OCI-LY1 (cell line): ENCODE results near the gene MN1.

Experiments used
- H2AFZ ChIP-seq: fragments of 200-600 bp; sonication (generic), shearing (Covaris generic); 2 replicates; pipeline ENCODE4 v1.6.0; 2014; ENCODE audit warnings: antibody characterized with exemption, mild to moderate bottlenecking, low read length
- H3F3A ChIP-seq: fragments of 200-600 bp; sonication (generic), shearing (Covaris generic); 2 replicates; pipeline ENCODE4 v1.6.0; 2014; ENCODE audit warnings: mild to moderate bottlenecking, antibody characterized with exemption, low read length, moderate library complexity; ENCODE audit not compliant: insufficient read depth
- H3K27ac ChIP-seq: fragments of 200-600 bp; sonication (generic); 2 replicates; pipeline ENCODE4 v1.5.1; 2014; ENCODE audit warnings: low read length, mixed run types, mild to moderate bottlenecking, low read depth; ENCODE audit not compliant: poor library complexity, severe bottlenecking
- H3K27me3 ChIP-seq: fragments of 200-600 bp; sonication (generic); 2 replicates; pipeline ENCODE4 v1.6.0; 2014; ENCODE audit warnings: antibody characterized with exemption, mild to moderate bottlenecking, low read length, moderate library complexity; ENCODE audit not compliant: insufficient read depth
- H3K36me3 ChIP-seq: fragments of 200-600 bp; sonication (generic); 2 replicates; pipeline ENCODE4 v1.6.1; 2014; ENCODE audit warnings: mild to moderate bottlenecking, antibody characterized with exemption, low read length, moderate library complexity, mixed read lengths; ENCODE audit not compliant: insufficient read depth
- H3K4me1 ChIP-seq: fragments of 200-600 bp; sonication (generic); 2 replicates; pipeline ENCODE4 v1.5.1; 2014; ENCODE audit warnings: mild to moderate bottlenecking, low read length, moderate library complexity; ENCODE audit not compliant: insufficient read depth, severe bottlenecking
- H3K4me2 ChIP-seq: fragments of 200-600 bp; sonication (generic), shearing (Covaris generic); 2 replicates; pipeline ENCODE4 v1.6.1; 2014; ENCODE audit warnings: low read length
- H3K4me3 ChIP-seq: fragments of 200-600 bp; sonication (generic); 2 replicates; pipeline ENCODE4 v1.5.1; 2014; ENCODE audit warnings: low read length, low read depth, mild to moderate bottlenecking, mixed read lengths; ENCODE audit not compliant: poor library complexity, severe bottlenecking
- H3K79me2 ChIP-seq: fragments of 200-600 bp; shearing (Covaris generic); 2 replicates; pipeline ENCODE4 v1.6.1; 2016; ENCODE audit warnings: mixed run types, low read length, mixed read lengths; ENCODE audit not compliant: insufficient read depth
- H3K9ac ChIP-seq: fragments of 200-600 bp; sonication (generic), shearing (Covaris generic); 2 replicates; pipeline ENCODE4 v1.6.1; 2014; ENCODE audit warnings: mild to moderate bottlenecking, low read length, mixed read lengths
- H3K9me2 ChIP-seq: fragments of 200-600 bp; sonication (generic), shearing (Covaris generic); 2 replicates; pipeline ENCODE4 v1.6.1; 2014; ENCODE audit warnings: low read depth, mild to moderate bottlenecking, low read length, mixed read lengths
- H3K9me3 ChIP-seq: fragments of 200-600 bp; shearing (Covaris generic); 2 replicates; pipeline ENCODE4 v1.6.1; 2014; ENCODE audit warnings: low read length, mixed read lengths
- H4K20me1 ChIP-seq: fragments of 200-600 bp; sonication (generic), shearing (Covaris generic); 2 replicates; pipeline ENCODE4 v1.6.0; 2016; ENCODE audit warnings: mild to moderate bottlenecking, low read length; ENCODE audit not compliant: insufficient read depth
- EZH2 ChIP-seq: fragments of 200-600 bp; sonication (generic), shearing (Covaris generic); IDR thresholded peaks from 2 replicates; pipeline ENCODE4 v1.8.0; 2017; ENCODE audit warnings: borderline replicate concordance, mixed run types, mild to moderate bottlenecking, antibody characterized with exemption, low read length, moderate library complexity, mixed read lengths
- TF ChIP-seq, protein P1 (sequence below): fragments of 200-600 bp; sonication (generic), shearing (Covaris generic); IDR thresholded peaks from 2 replicates; pipeline ENCODE4 v1.5.1; 2017; ENCODE audit warnings: mild to moderate bottlenecking, antibody characterized with exemption, low read length, moderate library complexity, mixed read lengths

Gene MN1

DNA sequence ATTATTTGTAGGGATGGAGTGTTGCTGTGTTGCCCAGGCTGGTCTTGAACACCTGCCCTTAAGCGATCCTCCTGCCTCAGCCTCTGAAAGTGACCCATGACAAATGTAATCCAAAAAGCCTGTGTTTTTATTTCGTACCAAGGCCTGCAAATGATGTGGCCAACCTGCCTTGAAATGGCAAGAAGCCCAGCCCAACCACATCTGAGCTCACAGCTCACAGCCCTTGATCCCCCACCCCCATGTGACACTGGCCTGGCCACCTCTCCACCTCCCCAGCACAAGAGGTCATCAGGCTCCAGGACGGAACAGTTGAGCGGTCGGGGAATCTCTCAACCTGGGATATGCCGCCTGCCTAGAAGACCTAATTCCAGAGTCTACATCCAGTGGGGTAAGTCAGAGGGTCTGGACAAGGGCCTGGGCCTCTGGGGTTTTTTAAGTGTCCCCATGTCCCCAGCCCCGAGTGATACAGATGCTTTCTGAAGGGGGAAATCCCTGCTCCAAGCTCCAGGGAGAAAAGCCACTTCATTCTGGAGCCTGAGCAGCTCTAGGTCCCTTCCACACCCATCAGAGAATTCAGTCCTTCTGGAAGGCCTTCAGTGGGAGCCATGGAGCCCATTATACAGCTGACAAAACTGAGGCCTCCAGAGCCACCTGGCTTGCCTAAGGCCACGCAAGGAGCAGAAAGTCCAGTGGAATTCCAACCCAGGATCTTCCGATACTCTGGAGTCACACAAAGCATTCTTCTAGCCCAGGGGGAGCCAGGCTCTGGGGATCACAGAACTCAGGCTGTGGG, 70.7 kb downstream of the MN1 start:
- no peaks in the 10 kb centered on the region for H4K20me1 ChIP-seq
- TF ChIP-seq EZH2, result no peak
- TF ChIP-seq, protein P1, sequence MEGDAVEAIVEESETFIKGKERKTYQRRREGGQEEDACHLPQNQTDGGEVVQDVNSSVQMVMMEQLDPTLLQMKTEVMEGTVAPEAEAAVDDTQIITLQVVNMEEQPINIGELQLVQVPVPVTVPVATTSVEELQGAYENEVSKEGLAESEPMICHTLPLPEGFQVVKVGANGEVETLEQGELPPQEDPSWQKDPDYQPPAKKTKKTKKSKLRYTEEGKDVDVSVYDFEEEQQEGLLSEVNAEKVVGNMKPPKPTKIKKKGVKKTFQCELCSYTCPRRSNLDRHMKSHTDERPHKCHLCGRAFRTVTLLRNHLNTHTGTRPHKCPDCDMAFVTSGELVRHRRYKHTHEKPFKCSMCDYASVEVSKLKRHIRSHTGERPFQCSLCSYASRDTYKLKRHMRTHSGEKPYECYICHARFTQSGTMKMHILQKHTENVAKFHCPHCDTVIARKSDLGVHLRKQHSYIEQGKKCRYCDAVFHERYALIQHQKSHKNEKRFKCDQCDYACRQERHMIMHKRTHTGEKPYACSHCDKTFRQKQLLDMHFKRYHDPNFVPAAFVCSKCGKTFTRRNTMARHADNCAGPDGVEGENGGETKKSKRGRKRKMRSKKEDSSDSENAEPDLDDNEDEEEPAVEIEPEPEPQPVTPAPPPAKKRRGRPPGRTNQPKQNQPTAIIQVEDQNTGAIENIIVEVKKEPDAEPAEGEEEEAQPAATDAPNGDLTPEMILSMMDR, result no peak
- H3K27me3 ChIP-seq, result no peaks in the 10 kb centered on the region
- no peaks in the 10 kb centered on the region for H3K79me2 ChIP-seq
- H3K27ac ChIP-seq, result no peak overlapping the region
- no peaks in the 10 kb centered on the region for H3K36me3 ChIP-seq
- no peak overlapping the region for H3K4me2 ChIP-seq
- no peak overlapping the region for H3K9ac ChIP-seq
- H3K4me3 ChIP-seq, result no peak overlapping the region
- H3K9me2 ChIP-seq, result no peaks in the 10 kb centered on the region
- no peaks in the 10 kb centered on the region for H3K4me1 ChIP-seq
- H3K9me3 ChIP-seq, result no peaks in the 10 kb centered on the region
- no peaks in the 10 kb centered on the region for H3F3A ChIP-seq
- no peak overlapping the region for H2AFZ ChIP-seq

DNA sequence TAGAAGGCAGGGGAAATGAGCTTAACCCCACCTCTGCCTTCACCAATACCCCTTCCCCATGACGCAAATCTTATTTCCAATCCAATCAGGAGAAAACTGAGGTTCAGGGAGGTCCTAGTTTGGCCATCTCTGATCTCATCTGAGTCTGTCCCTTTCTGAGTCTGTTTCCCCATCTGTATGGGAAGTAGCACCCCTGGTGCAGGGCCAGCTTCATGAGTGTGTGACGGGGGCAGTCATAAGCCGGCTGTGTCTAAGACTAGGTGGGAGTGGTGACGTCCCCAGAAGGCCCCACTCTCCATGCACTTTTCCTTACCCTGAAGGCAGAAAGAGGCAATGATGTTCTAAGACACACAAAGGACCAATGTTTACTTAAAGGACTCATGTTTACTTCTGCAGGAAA, 72.3 kb downstream of the MN1 start:
- Histone ChIP-seq H3K27me3 (no peaks in the 10 kb centered on the region), H3K9me2 (no peaks in the 10 kb centered on the region), H3K9me3 (no peaks in the 10 kb centered on the region), H4K20me1 (no peaks in the 10 kb centered on the region), H3K4me2 (no peak overlapping the region), H3K36me3 (no peaks in the 10 kb centered on the region), H3K4me1 (no peaks in the 10 kb centered on the region), H3K9ac (no peak overlapping the region), H3K27ac (no peak overlapping the region), H3K79me2 (no peaks in the 10 kb centered on the region), H3F3A (no peaks in the 10 kb centered on the region), H3K4me3 (no peak overlapping the region), H2AFZ (no peak overlapping the region)
- TF ChIP-seq, protein P1, result no peak
- TF ChIP-seq EZH2, result no peak

DNA sequence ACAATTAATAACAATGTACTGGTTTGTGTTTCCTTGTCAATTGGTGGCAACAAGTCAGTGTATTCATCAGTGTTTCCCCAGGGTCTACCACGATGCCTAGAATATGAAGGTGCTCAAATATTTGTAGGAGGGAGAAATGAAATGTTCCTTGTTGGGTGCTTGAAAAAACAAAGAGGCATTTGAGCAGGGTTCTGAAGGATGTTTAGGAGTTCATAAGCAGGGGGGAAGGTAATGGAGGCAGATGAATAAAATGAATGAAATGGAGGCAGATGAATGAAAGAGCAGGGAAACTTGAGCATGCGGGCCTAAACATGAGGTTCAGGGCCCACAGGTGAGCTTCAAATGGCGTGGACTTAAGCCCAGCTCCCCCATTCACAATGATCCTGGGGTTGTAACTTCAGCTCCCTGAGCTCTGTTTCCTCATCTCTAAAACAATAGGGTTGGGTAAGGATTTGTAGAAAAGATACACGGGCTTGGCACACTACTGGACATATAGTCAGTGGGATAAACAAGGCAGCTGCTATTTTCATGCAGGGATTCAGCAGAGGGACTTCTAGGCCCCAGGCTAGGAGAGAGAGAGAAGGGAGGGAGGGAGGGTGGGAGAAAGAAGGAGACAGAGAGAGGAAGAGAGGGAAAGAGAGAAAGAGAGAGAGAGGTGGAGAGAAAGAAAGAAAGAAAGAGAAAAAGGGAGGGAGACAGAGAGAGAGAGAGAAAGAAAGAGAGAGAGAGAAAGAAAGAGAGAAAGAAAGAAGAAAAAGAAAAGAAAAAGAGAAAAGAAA, 73.7 kb downstream of the MN1 start:
- Histone ChIP-seq H3K9ac (no peak overlapping the region), H3K9me3 (no peaks in the 10 kb centered on the region), H4K20me1 (no peaks in the 10 kb centered on the region), H2AFZ (no peak overlapping the region), H3K27ac (no peak overlapping the region), H3F3A (no peaks in the 10 kb centered on the region), H3K9me2 (no peaks in the 10 kb centered on the region), H3K36me3 (no peaks in the 10 kb centered on the region), H3K4me2 (no peak overlapping the region), H3K4me1 (no peaks in the 10 kb centered on the region), H3K27me3 (no peaks in the 10 kb centered on the region), H3K79me2 (no peaks in the 10 kb centered on the region), H3K4me3 (no peak overlapping the region)
- no peak for TF ChIP-seq EZH2
- TF ChIP-seq, protein P1, result no peak
